Stimulated activated CD8-positive, alpha-beta memory T cell treated with anti-CD3 and anti-CD28 coated beads, Interleukin-4, amount 100 ng/mL, for 4 hours (primary cell): ENCODE measurements around the gene ETV2.
"Not testable (repeated sequence)": the region's sequence is repeated elsewhere in the genome, so short reads cannot be mapped to it uniquely, and the experiment has no call there.

Experiments used
- DNase-seq, 2 donors: peaks; one replicate each; pipeline ENCODE4 v3.0.0-alpha.2; 2020; ENCODE audit warnings: low read depth in 2 of 2, low spot score in 1 of 2

ETV2 gene

GRCh38 chr19:35628264-35628564, 13.3 kb upstream of the ETV2 start:
- no peak for DNase-seq

GRCh38 chr19:35628565-35629331, 12.8 kb upstream of the ETV2 start, which contains the start of gene RBM42:
Gene RBM42, plus strand, starts transcription at chr19:35629036. Its CDS starts 118 bp downstream, at chr19:35629154.
- DNase-seq, result peak; percentile 92 to 97

DNA sequence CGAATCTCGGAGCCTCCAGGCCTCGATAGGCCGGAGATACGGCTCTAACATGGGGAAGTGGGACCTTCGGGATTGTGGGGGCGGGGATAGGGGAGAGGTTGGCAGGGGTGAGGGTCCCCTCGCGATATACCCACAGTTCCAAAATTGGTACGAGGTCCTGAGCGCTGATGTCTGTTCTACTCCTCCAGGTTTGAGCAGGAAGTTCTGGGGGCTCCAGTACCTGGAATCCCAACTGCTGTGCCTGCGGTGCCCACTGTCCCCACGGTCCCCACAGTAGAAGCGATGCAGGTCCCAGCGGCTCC, 12.3 kb upstream of the ETV2 start:
- DNase-seq, result no peak

DNA sequence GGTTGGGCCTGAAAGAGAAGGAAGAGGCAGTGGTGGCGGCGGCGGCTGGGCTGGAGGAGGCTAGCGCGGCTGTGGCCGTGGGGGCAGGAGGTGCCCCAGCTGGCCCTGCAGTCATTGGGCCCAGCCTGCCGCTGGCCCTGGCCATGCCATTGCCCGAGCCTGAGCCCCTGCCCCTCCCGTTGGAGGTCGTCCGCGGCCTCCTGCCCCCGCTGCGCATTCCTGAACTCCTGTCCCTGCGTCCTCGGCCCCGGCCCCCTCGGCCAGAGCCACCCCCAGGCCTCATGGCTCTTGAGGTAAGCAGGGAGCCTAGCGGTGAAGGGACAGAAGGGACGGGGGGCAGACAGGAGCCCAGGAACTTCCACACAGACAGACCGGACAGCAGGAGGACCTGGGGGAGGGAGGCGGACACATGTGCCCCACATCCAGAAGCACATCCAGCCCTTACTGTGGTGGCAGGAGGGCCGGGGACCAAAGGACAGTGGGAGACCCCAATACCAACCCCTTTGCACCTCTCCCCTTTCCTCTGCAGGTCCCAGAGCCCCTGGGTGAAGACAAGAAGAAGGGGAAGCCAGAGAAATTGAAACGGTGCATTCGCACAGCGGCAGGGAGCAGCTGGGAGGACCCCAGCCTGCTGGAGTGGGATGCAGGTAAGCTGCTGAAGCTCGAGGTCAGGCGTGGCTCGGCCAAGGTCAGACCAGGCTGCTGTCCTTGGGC, 7.7 kb upstream of the ETV2 start:
- DNase-seq, result no peak

DNA sequence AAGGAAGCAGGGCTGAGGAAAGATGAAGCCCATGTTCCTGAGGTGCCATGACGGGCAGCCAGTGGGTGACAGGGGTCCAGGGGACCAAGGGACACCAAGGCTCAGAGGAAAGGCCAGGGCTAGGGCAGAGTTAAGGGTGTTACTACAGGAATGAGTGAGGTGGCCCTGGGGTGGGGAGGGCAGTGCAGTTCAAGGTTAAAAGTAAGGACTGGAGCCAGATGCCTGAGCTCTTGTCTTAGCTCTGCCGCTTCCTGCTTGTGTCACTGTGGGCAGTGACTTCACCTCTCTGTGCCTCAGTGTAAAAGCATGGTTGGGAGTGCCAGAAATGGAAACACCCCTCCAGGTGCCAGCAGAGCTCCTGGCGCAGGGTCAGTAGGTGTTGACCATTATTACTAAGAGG, 4.9 kb upstream of the ETV2 start:
- no peak for DNase-seq

DNA sequence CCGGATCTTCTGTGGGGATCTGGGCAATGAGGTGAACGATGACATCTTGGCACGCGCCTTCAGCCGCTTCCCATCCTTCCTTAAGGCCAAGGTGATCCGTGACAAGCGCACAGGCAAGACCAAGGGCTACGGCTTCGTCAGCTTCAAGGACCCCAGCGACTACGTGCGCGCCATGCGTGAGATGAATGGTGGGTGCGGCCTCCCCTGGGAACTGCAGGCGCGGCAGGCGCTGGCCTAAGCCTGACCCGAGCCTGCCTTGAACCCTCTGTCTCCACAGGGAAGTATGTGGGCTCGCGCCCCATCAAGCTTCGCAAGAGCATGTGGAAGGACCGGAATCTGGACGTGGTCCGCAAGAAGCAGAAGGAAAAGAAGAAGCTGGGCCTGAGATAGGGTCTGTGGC, 4.4 kb upstream of the ETV2 start:
- DNase-seq, result no peak

DNA sequence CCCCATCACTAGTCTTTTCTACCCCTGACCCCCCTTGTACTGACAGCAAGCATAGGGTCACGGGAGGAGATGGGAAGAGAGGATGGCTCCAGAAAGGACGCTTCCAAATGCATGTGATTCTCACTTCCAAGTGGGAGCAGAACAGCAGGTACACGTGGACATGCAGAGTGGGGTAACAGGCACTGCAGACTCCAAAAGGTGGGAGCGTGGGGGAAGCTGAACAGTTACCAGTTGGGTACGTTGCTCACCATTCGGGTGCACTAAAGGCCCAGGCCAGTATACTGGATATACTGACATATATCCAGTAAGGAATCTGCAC, 2.3 kb upstream of the ETV2 start:
- no peak for DNase-seq

DNA sequence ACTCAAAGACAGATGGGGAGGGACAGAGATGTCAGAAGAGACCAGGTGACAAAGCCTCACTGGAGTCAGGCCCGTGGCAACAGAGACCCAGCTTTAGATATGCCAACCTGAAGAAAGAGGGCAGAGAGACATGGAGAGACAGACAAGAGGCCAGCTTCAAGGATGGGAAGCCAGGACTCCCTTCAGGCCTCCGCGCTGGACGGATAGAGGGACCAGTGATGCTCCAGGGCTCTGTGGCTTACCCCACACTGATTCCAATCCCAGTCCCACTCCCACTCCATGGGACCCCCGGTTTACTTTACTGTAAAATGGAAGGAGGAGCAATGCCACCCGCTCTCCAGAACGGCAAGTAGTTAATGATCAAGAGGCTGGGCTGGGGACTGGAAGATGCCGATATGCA, 1.7 kb upstream of the ETV2 start:
- DNase-seq, result no peak

DNA sequence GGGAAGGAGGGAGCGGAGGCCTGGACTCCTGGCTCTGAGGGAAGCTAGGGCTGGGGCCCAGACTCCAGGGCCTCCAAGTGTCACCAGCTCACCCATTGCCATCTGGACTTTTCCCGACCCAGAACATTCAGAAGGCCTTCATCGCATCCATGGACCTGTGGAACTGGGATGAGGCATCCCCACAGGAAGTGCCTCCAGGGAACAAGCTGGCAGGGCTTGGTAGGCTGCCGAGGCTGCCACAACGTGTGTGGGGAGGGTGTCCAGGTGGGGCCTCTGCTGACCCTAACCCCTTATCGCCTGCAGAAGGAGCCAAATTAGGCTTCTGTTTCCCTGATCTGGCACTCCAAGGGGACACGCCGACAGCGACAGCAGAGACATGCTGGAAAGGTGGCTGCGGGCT, 767 bp downstream of the ETV2 start:
- DNase-seq, result no peak

- no peak for DNase-seq
Measured at GRCh38 chr19:35642798-35643254, 1.3 kb downstream of the ETV2 start.

- peak; percentile 40 to 57 for DNase-seq
Measured at GRCh38 chr19:35643255-35644205, 2.0 kb downstream of the ETV2 start.

GRCh38 chr19:35644206-35644986, 2.9 kb downstream of the ETV2 start:
- DNase-seq, result peak; percentile 78 to 90

GRCh38 chr19:35644987-35645679, 3.6 kb downstream of the ETV2 start:
- DNase-seq, result peak; percentile 51

DNA sequence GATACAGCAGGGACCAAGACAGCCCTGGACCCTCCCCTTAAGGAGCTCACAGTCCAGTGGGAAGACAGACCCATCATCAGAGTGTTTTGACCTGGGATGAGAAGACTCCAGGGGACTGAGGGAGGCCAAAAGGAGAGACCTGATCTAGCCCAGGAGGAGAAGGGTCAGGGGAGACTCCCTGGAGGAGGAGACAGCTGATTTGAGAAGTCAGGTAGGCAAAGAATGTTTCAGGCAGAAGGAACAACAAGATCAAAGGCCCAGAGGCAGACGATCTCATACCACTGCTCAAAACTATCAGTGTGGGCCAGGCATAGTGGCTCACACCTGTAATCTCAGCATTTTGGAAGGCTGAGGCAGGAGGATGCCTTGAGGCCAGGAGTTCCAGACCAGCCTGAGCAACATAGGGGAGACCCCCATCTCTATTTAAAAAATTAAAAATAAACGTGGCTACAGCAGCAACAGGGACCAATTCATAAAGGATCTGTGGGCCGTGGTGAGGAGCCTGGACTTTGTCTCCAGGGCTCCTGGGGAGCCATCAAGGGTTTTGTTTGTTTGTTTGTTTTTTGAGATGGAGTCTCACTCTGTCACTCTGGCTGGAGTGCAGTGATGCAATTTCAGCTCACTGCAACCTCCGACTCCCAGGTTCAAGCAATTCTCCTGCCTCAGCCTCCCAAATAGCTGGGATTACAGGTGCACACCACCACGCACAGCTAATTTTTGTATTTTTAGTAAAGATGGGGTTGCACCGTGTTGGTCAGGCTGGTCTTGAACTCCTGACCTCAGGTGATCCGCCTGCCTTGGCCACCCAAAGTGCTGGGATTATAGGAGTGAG, 4.4 kb downstream of the ETV2 start:
- no peak for DNase-seq

DNA sequence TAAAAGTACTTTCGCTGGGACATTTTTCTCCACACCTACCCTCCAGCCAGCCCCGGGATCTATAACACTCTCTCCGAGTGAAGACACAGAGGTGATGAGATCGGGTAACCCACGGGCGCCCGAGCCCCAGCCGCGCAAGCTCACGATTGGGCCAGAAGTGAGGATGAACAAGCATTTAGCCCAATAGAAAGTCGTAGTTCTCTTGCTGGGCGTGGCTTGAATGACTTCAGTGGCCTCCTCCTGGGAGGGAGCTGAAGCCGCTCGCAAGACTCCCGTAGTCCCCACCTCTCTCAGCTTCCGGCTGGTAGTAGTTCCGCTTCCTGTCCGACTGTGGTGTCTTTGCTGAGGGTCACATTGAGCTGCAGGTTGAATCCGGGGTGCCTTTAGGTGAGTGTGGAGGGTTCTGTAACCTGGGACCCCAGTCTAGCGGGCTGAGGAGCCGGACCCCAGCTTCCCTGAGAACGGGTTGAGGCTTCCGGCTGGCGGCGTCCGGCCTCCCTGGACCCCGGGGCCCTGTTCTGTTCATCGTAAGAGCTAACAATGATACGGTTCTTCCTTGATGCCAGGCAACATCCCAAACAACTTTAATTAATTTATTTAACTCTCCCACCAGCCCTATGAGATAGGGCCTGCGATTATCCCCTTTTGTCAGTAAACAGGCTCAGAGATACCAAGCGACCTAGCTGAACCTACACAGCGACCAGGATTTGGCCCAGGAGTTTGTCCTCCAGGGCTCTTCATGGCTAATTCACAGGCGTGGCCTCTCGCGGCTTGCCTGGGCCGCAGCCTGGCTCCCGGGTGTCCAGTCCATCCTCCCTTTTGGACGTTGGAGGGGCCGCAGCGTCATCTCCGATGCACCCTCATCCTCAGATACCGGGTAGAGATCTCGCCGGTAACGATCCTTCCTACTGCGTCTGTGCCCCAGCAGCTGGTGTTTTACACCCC, 6.7 kb downstream of the ETV2 start, which contains the start of gene COX6B1:
COX6B1 (plus strand) TSS at position 307 of the 945 bp plus-strand sequence. CDS start 2,921 bp downstream, outside the sequence.
- DNase-seq, result peak; percentile 77 to 81

DNA sequence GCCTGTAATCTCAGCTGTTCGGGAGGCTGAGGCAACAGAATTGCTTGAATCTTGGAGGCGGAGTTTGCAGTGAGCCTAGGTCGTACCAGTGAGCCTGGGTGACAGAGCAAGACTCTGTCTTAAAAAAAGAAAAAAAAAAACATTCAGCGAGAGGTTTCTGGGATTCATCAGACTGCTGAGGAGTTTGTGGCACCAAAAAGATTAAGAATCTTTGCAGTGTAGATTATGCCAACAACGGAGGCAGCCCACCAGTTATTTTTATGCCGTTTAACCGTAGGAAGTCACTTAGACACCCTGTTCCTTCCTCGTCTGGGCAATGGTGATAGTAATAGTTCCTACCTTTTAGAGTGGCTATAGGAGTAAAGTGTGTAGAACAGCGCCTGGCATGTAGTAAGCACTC, 9.0 kb downstream of the ETV2 start:
- no peak for DNase-seq

DNA sequence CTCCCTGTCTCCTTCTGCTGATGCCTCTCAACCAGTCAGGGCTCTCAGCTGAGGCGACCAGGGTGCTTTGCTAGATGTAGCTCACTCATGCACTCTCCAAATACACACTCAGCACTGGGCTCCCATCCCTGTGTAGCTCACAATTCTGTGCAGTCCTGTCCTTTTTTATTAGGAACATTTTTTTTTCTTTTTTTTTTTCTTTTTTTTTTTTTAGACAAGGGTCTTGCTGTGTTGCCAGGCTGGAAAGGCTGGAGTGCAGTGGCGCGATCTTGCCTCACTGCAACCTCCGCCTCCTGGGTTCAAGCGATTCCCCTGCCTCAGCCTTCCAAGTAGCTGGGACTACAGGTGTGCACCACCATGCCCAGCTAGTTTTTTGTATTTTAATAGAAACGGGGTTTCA, 13.3 kb downstream of the ETV2 start:
- not testable (repeated sequence) for DNase-seq

DNA sequence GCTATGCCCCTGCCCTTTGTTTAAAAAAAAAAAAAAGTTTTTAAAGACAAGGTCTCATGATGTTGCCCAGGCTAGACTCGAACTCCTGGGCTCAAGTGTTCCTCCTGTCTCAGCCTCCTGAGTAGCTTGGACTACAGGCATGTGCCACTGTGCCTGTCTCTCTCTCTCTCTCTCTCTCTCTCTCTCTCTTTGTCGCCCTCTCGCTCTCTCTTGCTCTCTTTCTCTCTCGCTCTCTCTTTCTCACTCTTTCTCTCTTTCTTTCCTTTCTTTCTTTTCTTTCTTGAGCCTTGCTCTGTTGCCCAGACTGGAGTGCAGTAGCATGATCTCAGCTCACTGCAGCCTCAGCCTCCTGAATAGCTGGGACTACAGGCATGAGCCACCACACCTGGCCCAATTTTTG, 14.1 kb downstream of the ETV2 start:
- no peak for DNase-seq
